ENCODE measurements around the gene HS3ST2.

DNA sequence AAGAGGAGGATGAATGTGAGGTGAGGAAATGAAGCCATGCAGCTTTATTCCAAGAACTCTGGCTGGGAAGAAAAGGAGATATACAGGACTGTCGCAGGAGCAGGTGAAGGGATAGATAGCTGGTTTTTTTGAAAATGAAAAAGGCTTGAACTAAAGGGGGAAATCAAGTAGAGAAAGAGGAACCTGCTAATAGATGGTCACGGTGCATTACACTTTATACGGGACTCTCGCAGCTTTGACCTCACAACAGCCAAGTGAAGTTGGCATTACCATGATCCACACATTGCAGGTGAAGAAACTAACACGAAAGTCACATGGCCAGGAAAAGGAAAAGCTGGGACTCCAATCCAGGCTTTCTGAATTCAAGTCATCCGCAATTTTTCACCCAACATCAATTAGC lies 86.9 kb downstream of the HS3ST2 start:
- TF ChIP-seq CTBP1 (IDR thresholded peaks at IDR 0.05; ENCODE audit: borderline replicate concordance) (no peak), FOXM1 (IDR thresholded peaks at IDR 0.05; ENCODE audit: borderline replicate concordance) (no peak), SP1 (IDR thresholded peaks at IDR 0.05) (no peak), ELF4 (IDR thresholded peaks at IDR 0.05) (no peak), L3MBTL2 (conservative IDR thresholded peaks at IDR 0.05) (no peak), LEF1 (IDR thresholded peaks at IDR 0.05; ENCODE audit: borderline replicate concordance) (no peak), ZNF384 (IDR thresholded peaks at IDR 0.05) (no peak)

All from HEK293T (cell line).